ENCODE results near the gene NIFK.

GRCh38 chr2:121710470-121711170 is 26.1 kb downstream of the NIFK start:
- TF ChIP-seq EZH2phosphoT487 (IDR thresholded peaks at IDR 0.05; ENCODE audit: insufficient read depth, low read depth) (no peak), EZH2 (IDR thresholded peaks at IDR 0.05; ENCODE audit: insufficient read depth, poor library complexity, severe bottlenecking) (no peak)

Data from GM23248 (cell line).